Motor neuron (in vitro differentiated cells): Measurements from ENCODE around the gene GAREM1. TPM values are rescaled to one million over a fixed set of nuclear protein-coding genes. Genes with fewer than 3 reads are reported as not detected.
A peak's percentile ranks its signal among the peaks of the same experiment; 100 is the strongest.

Source experiments
- ATAC-seq, 8 experiments: fragments of 200-7000 bp; cut with Tn5 transposase; replicated peaks in 6 of 8; 2 replicates each; pipeline ENCODE4 v1.8.0; 2021; ENCODE audit warnings: mild to moderate bottlenecking in 8 of 8, moderate library complexity in 8 of 8
- H3K27ac ChIP-seq, 2 donors: fragments of 250-450 bp; sonication (Bioruptor Pico); 2 replicates each; pipeline ENCODE4 v1.9.0; 2021; ENCODE audit warnings: antibody characterized with exemption in 2 of 2, mild to moderate bottlenecking in 2 of 2, moderate library complexity in 1 of 2
- H3K4me1 ChIP-seq, 2 donors: fragments of 250-450 bp; sonication (Bioruptor Pico); replicated peaks in 1 of 2; 2 replicates each; pipeline ENCODE4 v1.6.1; 2021; ENCODE audit warnings: antibody characterized with exemption in 2 of 2, mild to moderate bottlenecking in 2 of 2, moderate library complexity in 1 of 2
- H3K4me3 ChIP-seq, 5 donors: fragments of 250-450 bp; sonication (Bioruptor Pico); 2 replicates each; pipeline ENCODE4 v1.9.0; 2021; ENCODE audit warnings: antibody characterized with exemption in 5 of 5, mild to moderate bottlenecking in 5 of 5, moderate library complexity in 4 of 5
- WGBS, 10 experiments: fragments of 450-650 bp; shearing (Covaris generic); methylation state at CpG; one replicate each; pipeline ENCODE4 v1.0.0; 2022; 5-methylcytosine and 5-hydroxymethylcytosine counted together
- in situ Hi-C, 9 experiments: fragments of 400-800 bp; cut with MboI; loops; one replicate each; pipeline ENCODE4 v1.15.0; 2021; ENCODE audit warnings: low sequenced_read_pairs in 9 of 9, low pct_unique_long_range_greater_than_20kb in 2 of 9; ENCODE audit not compliant: unreplicated experiment in 9 of 9
- total RNA-seq, 8 experiments: library from RNA; unstranded; fragments of 300-600 nt; gene quantifications; 2 replicates each; pipeline versions ENCODE4 v1.2.3 to v1.2.4, GENCODE V29; 2022

GAREM1 gene
- total RNA-seq, 8 experiments from 2014 or later: 1.3 to 17.7 (median 3.6) TPM

DNA sequence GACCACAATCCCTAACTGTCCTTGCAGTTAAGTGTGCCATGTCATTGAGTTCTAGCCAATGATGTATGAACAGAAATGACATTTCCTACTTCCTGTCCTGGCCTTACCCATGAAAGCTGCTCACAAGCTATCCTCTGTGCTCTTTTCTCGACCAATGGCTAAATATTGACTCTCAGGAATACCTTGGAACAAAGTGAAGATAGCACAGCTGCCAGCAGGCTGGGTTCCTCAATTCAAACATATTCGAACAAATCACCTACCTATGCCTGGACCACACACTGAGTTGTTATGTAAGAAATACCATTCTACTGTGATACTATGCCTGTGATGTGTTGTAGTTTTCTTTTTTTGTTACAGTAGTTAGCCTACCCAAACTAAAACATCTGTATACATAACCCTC, 65.1 kb downstream of the GAREM1 start:
- Histone ChIP-seq H3K4me3 (no peak overlapping the region), H3K4me1 (no peaks in the 10 kb centered on the region), H3K27ac (no peak overlapping the region)
- ATAC-seq: no peak
- 0 to 100% (median 76%) methylated on average over 1 to 2 of the region's 2 CpGs; no CpG with 5 or more reads in 4 of the 10 experiments for WGBS, 10 experiments
- in situ Hi-C loops: loop anchor here in 1 of 9 experiments (25.0 kb wide), 1 partner anchor 107 kb away; no protein-coding TSS in a partner anchor

- in situ Hi-C loops: loop anchor here in 1 of 9 experiments (25.0 kb wide), 1 partner anchor 111 kb away; no protein-coding TSS in a partner anchor
- Histone ChIP-seq H3K27ac (no peak overlapping the region), H3K4me1 (no peaks in the 10 kb centered on the region), H3K4me3 (no peak overlapping the region)
- 58 to 100% (median 96%) methylated on average over 2 to 4 of the region's 4 CpGs for WGBS, 10 experiments
- ATAC-seq: no peak
These were observed 69.1 kb downstream of the GAREM1 start for GRCh38 chr18:32401621-32402020.

- Histone ChIP-seq H3K4me3 (no peak overlapping the region), H3K4me1 (no peaks in the 10 kb centered on the region), H3K27ac (no peak overlapping the region)
- WGBS, 10 experiments: 18 to 100% (median 88%) methylated on average over 3 of the region's 3 CpGs; no CpG with 5 or more reads in 1 of the 10 experiments
- ATAC-seq: no peak
- in situ Hi-C loops: no loop called here
These were observed 77.3 kb downstream of the GAREM1 start for GRCh38 chr18:32393407-32393806.

DNA sequence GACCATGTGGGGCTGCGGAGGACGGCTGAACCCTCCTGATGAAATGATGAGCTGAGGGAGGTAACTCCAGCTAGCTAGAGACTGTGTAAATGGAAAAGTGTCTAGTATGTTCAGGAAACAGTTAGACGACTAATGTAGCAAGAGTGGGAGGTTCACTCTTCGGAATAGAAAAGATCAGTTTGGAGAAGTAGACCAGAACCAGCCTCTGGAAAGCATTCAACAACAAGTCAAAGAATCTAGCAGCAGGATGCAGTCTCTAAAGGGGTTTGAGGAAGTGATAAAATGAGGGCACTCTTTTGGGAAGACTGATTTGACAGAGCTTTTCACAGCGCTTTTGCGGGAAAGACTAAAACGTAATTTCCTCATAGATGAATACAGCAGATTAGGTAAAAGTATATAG, 79.6 kb downstream of the GAREM1 start:
- H3K27ac ChIP-seq: no peak overlapping the region
- 67 to 100% (median 93%) methylated on average over 2 to 7 of the region's 7 CpGs for WGBS, 10 experiments
- ATAC-seq: no peak
- H3K4me3 ChIP-seq: no peak overlapping the region
- in situ Hi-C loops: no loop called here
- H3K4me1 ChIP-seq: peaks cover 0 to 9% of the 10 kb centered on the region in 2 donors

- Histone ChIP-seq H3K4me1 (peaks cover 0 to 9% of the 10 kb centered on the region in 2 donors), H3K4me3 (no peak overlapping the region), H3K27ac (no peak overlapping the region)
- in situ Hi-C loops: no loop called here
- 79 to 100% (median 95%) methylated on average over 1 to 4 of the region's 4 CpGs; no CpG with 5 or more reads in 3 of the 10 experiments for WGBS, 10 experiments
- ATAC-seq: no peak
These were observed 80.8 kb downstream of the GAREM1 start for GRCh38 chr18:32389858-32390257.

DNA sequence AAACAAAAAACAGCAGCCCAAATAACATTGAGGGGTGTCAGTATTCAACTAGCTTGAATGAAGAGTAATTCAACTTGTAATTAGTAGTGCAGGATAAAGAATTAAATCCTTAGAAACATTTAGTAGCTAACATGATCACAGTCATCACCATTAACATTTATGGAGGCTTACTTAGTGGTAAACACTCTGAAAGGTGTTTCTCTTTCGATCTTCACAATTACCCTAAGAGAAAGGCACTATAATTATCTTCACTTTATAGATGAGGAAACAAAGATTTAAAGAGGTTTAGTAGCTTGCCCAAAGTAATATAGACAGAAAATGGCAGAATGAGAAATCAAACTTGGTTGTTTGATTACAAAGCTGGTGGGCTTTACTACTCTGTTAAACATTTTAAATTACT, 81.5 kb downstream of the GAREM1 start:
- in situ Hi-C loops: no loop called here
- ATAC-seq: no peak
- Histone ChIP-seq H3K4me1 (peaks cover 0 to 9% of the 10 kb centered on the region in 2 donors), H3K27ac (no peak overlapping the region), H3K4me3 (no peak overlapping the region)
- 17 to 100% (median 89%) methylated on average over 1 of the region's 1 CpG; no CpG with 5 or more reads in 3 of the 10 experiments for WGBS, 10 experiments

DNA sequence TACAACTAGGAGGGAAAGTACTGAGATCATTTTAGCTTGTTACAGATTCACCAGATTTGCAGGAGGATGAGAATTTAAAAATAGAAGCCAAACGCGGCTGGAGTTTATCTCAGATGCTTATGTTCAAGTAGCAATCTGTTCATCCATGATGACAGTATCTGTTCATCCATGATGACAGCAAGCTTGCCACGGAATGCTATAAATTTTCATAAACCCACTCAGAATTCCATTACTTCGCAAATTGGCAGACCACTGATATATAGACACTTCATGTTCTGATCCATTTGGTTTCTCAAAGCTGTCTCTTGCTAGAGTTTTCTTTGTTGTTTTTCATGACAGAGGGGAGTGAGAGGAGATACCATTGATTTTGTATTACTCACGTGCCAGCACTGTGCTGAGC, 84.2 kb downstream of the GAREM1 start:
- WGBS, 10 experiments: 50 to 100% (median 91%) methylated on average over 1 to 4 of the region's 5 CpGs; no CpG with 5 or more reads in 3 of the 10 experiments
- peak in 5 of 8 experiments; percentile 16 to 84 (median 47) for ATAC-seq
- Histone ChIP-seq H3K4me1 (peaks cover 0 to 9% of the 10 kb centered on the region in 2 donors), H3K27ac (no peak overlapping the region), H3K4me3 (no peak overlapping the region)
- in situ Hi-C loops: no loop called here

GRCh38 chr18:32383050-32383819, 87.4 kb downstream of the GAREM1 start:
- 26 to 100% (median 88%) methylated on average over 1 to 4 of the region's 4 CpGs; no CpG with 5 or more reads in 3 of the 10 experiments for WGBS, 10 experiments
- Histone ChIP-seq H3K4me1 (peaks cover 0 to 9% of the 10 kb centered on the region in 2 donors), H3K4me3 (no peak overlapping the region), H3K27ac (no peak overlapping the region)
- peak in 2 of 8 experiments; percentile 54 to 62 for ATAC-seq
- in situ Hi-C loops: no loop called here

- 60 to 85% (median 79%) methylated on average over 1 to 2 of the region's 2 CpGs; no CpG with 5 or more reads in 5 of the 10 experiments for WGBS, 10 experiments
- no peak for ATAC-seq
These were observed 88.9 kb downstream of the GAREM1 start for GRCh38 chr18:32381761-32382160.

DNA sequence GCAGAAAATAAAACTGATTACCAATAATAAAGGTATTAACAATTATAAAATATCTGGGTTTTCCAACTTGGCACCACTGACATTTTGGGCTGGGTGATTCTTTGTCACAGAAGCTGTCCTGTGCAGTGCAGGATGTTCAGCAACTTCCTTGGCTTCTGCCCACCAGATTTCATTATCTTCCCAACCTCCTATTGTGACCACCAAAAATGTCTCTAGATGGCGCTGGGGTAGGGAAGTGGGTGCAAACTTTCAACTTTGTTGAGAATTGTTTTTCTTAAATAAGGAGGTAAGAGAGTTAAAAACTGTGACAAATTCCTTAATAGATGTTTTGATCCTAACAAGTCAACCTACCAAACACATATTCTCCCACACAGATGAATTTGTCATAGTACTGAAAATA, 90.1 kb downstream of the GAREM1 start:
- no peak overlapping the region for H3K4me3 ChIP-seq
- no peaks in the 10 kb centered on the region for H3K4me1 ChIP-seq
- H3K27ac ChIP-seq: no peak overlapping the region
- in situ Hi-C loops: no loop called here
- WGBS, 10 experiments: 67 to 100% (median 90%) methylated on average over 1 of the region's 1 CpG; no CpG with 5 or more reads in 5 of the 10 experiments
- no peak for ATAC-seq

More at GRCh38 chr18:32381761-32382160, 88.9 kb downstream of the GAREM1 start:
- Histone ChIP-seq H3K4me1 (peaks cover 0 to 3% of the 10 kb centered on the region in 2 donors), H3K27ac (no peak overlapping the region), H3K4me3 (no peak overlapping the region)
- in situ Hi-C loops: no loop called here

DNA sequence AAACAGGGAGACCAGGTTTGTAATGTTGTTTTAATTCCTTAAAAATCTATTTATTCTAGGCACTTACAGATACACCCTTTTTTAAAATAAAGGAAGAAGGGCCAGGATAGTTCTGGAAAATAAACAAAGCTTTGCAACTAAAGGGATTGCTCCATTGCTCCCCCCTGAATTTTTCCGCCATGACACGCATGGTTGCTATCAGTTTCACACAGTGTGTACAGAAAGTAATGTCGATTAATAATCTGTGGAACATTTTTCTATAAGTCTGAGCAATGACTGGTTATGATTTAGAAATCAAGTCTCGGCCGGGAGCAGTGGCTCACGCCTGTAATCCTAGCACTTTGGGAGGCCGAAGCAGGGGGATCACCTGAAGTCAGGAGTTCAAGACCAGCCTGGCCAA, 90.8 kb downstream of the GAREM1 start:
- Histone ChIP-seq H3K27ac (no peak overlapping the region), H3K4me3 (no peak overlapping the region), H3K4me1 (no peaks in the 10 kb centered on the region)
- in situ Hi-C loops: no loop called here
- WGBS, 10 experiments: 83 to 100% (median 93%) methylated on average over 3 to 7 of the region's 7 CpGs; no CpG with 5 or more reads in 3 of the 10 experiments
- no peak for ATAC-seq

DNA sequence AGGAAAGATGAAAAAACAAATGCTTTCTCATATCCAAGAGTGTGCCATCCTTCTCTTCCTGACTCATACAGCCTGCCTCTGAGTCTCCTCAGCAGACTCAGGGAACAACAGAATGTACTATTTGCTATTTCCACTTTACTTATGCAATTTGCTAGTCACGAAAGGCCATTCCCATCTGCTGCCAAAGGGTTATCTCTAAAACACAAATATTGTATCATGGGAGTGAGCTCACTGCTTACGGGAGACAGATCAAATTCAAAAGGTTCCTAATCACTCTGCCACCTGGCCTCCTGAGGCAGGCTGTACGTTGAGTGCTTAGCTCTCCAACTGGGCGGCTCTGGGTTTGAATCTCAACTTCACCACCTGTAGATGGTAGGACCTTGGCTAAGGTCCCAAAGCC, 92.0 kb downstream of the GAREM1 start:
- no peak overlapping the region for H3K4me3 ChIP-seq
- in situ Hi-C loops: no loop called here
- no peak overlapping the region for H3K27ac ChIP-seq
- WGBS, 10 experiments: 58 to 100% (median 83%) methylated on average over 1 to 3 of the region's 4 CpGs; no CpG with 5 or more reads in 4 of the 10 experiments
- ATAC-seq: no peak
- H3K4me1 ChIP-seq: no peaks in the 10 kb centered on the region

GRCh38 chr18:32373995-32374394, 96.7 kb downstream of the GAREM1 start:
- in situ Hi-C loops: no loop called here
- Histone ChIP-seq H3K4me3 (no peak overlapping the region), H3K27ac (no peak overlapping the region), H3K4me1 (peaks cover 0 to 5% of the 10 kb centered on the region in 2 donors)
- 9 to 94% (median 82%) methylated on average over 1 to 3 of the region's 3 CpGs for WGBS, 10 experiments
- peak in 6 of 8 experiments; percentile 10 to 84 (median 65) for ATAC-seq
